Keratinocyte (primary cell): Measurements from ENCODE around the gene F8. TPM values are rescaled to one million over a fixed set of nuclear protein-coding genes. Genes with fewer than 3 reads are reported as not detected.

Experiments
- DNase-seq: peaks from one replicate; pipeline ENCODE4 v3.0.0-alpha.2; 2011; ENCODE audit warnings: low read depth, missing footprints, low spot score
- FAIRE-seq: peaks from 2 replicates; lab custom pipeline; 2011; peaks lifted over from hg19 to GRCh38; lab: Jason Lieb, UNC
- H2AFZ ChIP-seq: 2 replicates; pipeline ENCODE4 v1.6.0; 2012; ENCODE audit warnings: low read length, control low read depth, inconsistent platforms; ENCODE audit not compliant: control insufficient read depth
- H3K27ac ChIP-seq: 2 replicates; pipeline ENCODE4 v1.5.1; 2011; ENCODE audit warnings: low read length; ENCODE audit not compliant: control insufficient read depth, insufficient read depth
- H3K27me3 ChIP-seq: 3 replicates; pipeline ENCODE4 v1.6.0; 2011; ENCODE audit warnings: low read length; ENCODE audit not compliant: control insufficient read depth, insufficient read depth; ENCODE audit errors: extremely low read depth
- H3K36me3 ChIP-seq, 2 experiments: 2 replicates in 1 of 2; 3 replicates in 1 of 2; pipeline ENCODE4 v1.5.1; 2011; ENCODE audit warnings: low read length in 2 of 2, mild to moderate bottlenecking in 1 of 2; ENCODE audit not compliant: control insufficient read depth in 2 of 2, insufficient read depth in 2 of 2; ENCODE audit errors: extremely low read depth in 1 of 2
- H3K4me1 ChIP-seq: 3 replicates; pipeline ENCODE4 v1.5.1; 2011; ENCODE audit warnings: low read length; ENCODE audit not compliant: control insufficient read depth, insufficient read depth; ENCODE audit errors: extremely low read depth
- H3K4me2 ChIP-seq: 3 replicates; pipeline ENCODE4 v1.6.0; 2011; ENCODE audit warnings: low read depth, low read length; ENCODE audit not compliant: control insufficient read depth, insufficient read depth; ENCODE audit errors: extremely low read depth
- H3K4me3 ChIP-seq, 3 experiments: fragments of 200-600 bp in 1 of 3; sonication (generic) in 1 of 3; 2 replicates in 2 of 3; 3 replicates in 1 of 3; pipeline ENCODE4 v1.5.1; 2011 to 2016; ENCODE audit warnings: low read length in 3 of 3, mild to moderate bottlenecking in 3 of 3, control low read depth in 2 of 3, inconsistent platforms in 1 of 3, low read depth in 1 of 3, mixed read lengths in 1 of 3, mixed run types in 1 of 3, moderate library complexity in 1 of 3; ENCODE audit not compliant: control insufficient read depth in 2 of 3, insufficient read depth in 2 of 3; ENCODE audit errors: extremely low read depth in 1 of 3
- H3K79me2 ChIP-seq: 2 replicates; pipeline ENCODE4 v1.6.0; 2012; ENCODE audit warnings: low read length; ENCODE audit not compliant: control insufficient read depth, insufficient read depth
- H3K9ac ChIP-seq: 3 replicates; pipeline ENCODE4 v1.6.0; 2011; ENCODE audit warnings: low read length; ENCODE audit not compliant: control insufficient read depth, insufficient read depth; ENCODE audit errors: extremely low read depth
- H3K9me1 ChIP-seq: 3 replicates; pipeline ENCODE4 v1.6.0; 2011; ENCODE audit warnings: low read length; ENCODE audit not compliant: control insufficient read depth, insufficient read depth; ENCODE audit errors: extremely low read depth
- H3K9me3 ChIP-seq: 2 replicates; pipeline ENCODE4 v1.5.1; 2012; ENCODE audit warnings: low read depth, low read length; ENCODE audit not compliant: control insufficient read depth
- H4K20me1 ChIP-seq: 3 replicates; pipeline ENCODE4 v1.6.0; 2011; ENCODE audit warnings: low read length; ENCODE audit not compliant: control insufficient read depth, insufficient read depth; ENCODE audit errors: extremely low read depth
- CTCF ChIP-seq, 3 experiments: IDR thresholded peaks in 1 of 3; conservative IDR thresholded peaks in 1 of 3; optimal IDR thresholded peaks in 1 of 3; 2 replicates in 2 of 3; 3 replicates in 1 of 3; pipeline versions ENCODE3 to v1.5.1; 2011; ENCODE audit warnings: low read length in 3 of 3, mild to moderate bottlenecking in 3 of 3, moderate library complexity in 2 of 3, control low read depth in 1 of 3, inconsistent platforms in 1 of 3; ENCODE audit not compliant: insufficient read depth in 2 of 3; ENCODE audit errors: extremely low read depth in 1 of 3
- EZH2 ChIP-seq: IDR thresholded peaks from one replicate; pipeline ENCODE4 v1.6.1; 2012; ENCODE audit warnings: inconsistent platforms, mild to moderate bottlenecking, low read length, moderate library complexity
- dilution Hi-C: fragments of 300-500 bp; cut with MboI; formaldehyde crosslinking; loops from one replicate; pipeline ENCODE4 v1.7.0; 2020; ENCODE audit warnings: low sequenced_read_pairs; ENCODE audit not compliant: extremely low pct_ligation_motif_present
- polyA plus RNA-seq, 5 experiments: library from polyadenylated mRNA; depleted of rRNA in 3 of 5; stranded (reverse) in 3 of 5; stranded (forward) in 1 of 5; unstranded in 1 of 5; fragments of >200 nt; gene quantifications; 1 replicate in 1 of 5; 2 replicates in 3 of 5; 3 replicates in 1 of 5; pipeline versions ENCODE4 v1.2.1 to v1.2.3, GENCODE V29; 2011 to 2012; ENCODE audit warnings: missing spikeins in 2 of 5, low read depth in 1 of 5, low replicate concordance in 1 of 5

F8 gene
- polyA plus RNA-seq, 1 donor (not counting 4 experiments of a cell fraction or from before 2014, with no cell fraction given) = 1.3 TPM

DNA sequence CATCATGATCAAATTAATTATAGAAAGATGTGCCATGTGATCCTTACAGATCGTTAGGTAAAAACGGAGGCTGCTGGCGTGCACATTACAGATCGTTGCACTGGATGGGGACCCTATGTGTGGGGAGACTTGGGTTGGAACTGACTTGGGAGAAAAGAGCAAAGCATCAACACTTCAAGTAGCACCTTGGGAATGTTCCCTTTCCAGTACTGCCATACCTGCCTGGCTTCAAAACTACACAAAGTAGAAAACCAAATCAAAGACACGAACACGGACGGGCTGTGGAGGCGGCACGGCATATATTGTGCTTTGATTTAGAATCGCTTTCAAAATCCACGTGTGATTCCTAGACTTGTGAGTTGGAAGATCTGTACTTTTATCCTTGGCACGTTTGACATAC, 47.5 kb upstream of the F8 start:
- H3K9me3 ChIP-seq = no peaks in the 10 kb centered on the region
- H3K27me3 ChIP-seq = no peaks in the 10 kb centered on the region
- H4K20me1 ChIP-seq = no peaks in the 10 kb centered on the region
- no peak for DNase-seq
- peak overlapping the region; percentile 77 for H3K9ac ChIP-seq
- no peak for FAIRE-seq
- H3K27ac ChIP-seq = peak overlapping the region; percentile 76
- peak overlapping the region; percentile 50 to 78 (median 71) for H3K4me3 ChIP-seq
- H3K9me1 ChIP-seq = no peaks in the 10 kb centered on the region
- dilution Hi-C loops = no loop called here
- H3K36me3 ChIP-seq = peaks cover 0 to 4% of the 10 kb centered on the region in 2 experiments
- peaks cover 5% of the 10 kb centered on the region for H3K4me1 ChIP-seq
- TF ChIP-seq EZH2 (no peak), CTCF (optimal IDR thresholded peaks at IDR 0.05 in 1 of 3, IDR thresholded peaks at IDR 0.05 in 1 of 3, conservative IDR thresholded peaks at IDR 0.05 in 1 of 3; ENCODE audit: extremely low read depth in 1 of 3, insufficient read depth in 2 of 3, low read length in 3 of 3) (no peak)
- H3K79me2 ChIP-seq = peaks cover 28% of the 10 kb centered on the region
- H2AFZ ChIP-seq = peak overlapping the region; percentile 64
- H3K4me2 ChIP-seq = peak overlapping the region; percentile 78

DNA sequence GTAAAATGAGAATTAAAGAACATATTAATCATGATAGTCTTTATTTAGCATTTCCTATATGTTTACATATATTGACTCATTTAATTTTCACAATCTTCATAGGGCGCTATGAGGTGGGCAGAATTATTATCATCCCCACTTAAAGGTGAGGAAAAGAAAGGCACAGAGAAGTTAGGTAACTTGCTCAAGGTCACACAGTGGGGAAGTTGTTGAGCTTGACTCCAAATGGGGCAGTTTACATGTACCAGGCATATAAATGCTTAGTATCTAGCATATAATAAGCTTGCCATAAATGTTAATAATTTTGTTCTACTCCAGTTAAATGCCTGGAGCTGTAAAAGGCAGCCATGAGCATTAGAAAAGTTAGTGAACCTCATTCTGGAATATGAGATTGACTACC, 46.9 kb upstream of the F8 start:
- no peaks in the 10 kb centered on the region for H3K27me3 ChIP-seq
- H2AFZ ChIP-seq = no peak overlapping the region
- TF ChIP-seq EZH2 = no peak
- no peak for TF ChIP-seq CTCF (optimal IDR thresholded peaks at IDR 0.05 in 1 of 3, IDR thresholded peaks at IDR 0.05 in 1 of 3, conservative IDR thresholded peaks at IDR 0.05 in 1 of 3; ENCODE audit: extremely low read depth in 1 of 3, insufficient read depth in 2 of 3, low read length in 3 of 3)
- no peaks in the 10 kb centered on the region for H3K9me1 ChIP-seq
- no peaks in the 10 kb centered on the region for H3K9me3 ChIP-seq
- peak overlapping the region; percentile 78 for H3K4me2 ChIP-seq
- dilution Hi-C loops = no loop called here
- H3K4me3 ChIP-seq = peak overlapping the region in 2 of 3 experiments; percentile 71 to 78
- no peak for FAIRE-seq
- peak overlapping the region; percentile 76 for H3K27ac ChIP-seq
- H3K4me1 ChIP-seq = peaks cover 7% of the 10 kb centered on the region
- peaks cover 0 to 4% of the 10 kb centered on the region in 2 experiments for H3K36me3 ChIP-seq
- H4K20me1 ChIP-seq = peaks cover 2% of the 10 kb centered on the region
- peaks cover 28% of the 10 kb centered on the region for H3K79me2 ChIP-seq
- DNase-seq = no peak
- H3K9ac ChIP-seq = peak overlapping the region; percentile 77
